Measurements from ENCODE around the gene SLF1.

SLF1 gene

DNA sequence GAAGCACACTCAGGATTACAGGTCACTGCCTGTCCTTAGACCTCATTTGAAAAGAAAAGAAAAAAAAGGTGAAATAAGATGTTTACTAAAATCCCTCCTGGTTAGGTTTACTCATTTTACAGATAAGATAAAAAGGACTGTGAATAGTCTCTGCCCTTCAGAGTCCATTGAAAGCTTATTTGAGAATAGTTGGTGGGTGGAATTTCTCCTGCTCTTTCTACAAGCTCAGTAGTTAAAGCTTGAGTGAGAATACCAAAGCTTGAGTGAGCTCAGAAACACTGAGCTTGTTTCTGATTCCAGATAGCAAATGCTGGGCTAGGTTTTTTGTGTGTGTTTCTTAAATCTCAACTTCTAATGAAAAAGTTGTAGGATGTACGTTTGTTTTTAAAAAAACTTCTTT, 106.7 kb downstream of the SLF1 start:
- DNase-seq: no peak

DNA sequence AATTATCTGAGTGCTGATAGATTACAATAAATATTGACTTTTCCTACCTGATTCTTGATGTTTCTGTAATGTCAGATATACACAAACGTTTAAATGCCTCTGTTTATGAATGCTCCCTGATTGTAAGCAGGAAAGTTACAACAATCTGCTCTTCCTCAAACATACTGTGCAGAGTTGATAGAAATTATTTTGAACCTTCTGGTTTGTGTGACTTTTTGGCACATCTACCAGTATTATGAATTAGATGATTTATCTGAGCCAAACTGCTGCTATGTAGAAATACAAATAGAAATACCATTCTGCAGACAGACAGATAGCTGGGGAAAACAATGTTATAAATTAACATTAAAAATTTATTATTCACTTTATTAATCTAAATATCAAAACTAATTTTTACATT, 113.0 kb downstream of the SLF1 start:
- DNase-seq: no peak

DNA sequence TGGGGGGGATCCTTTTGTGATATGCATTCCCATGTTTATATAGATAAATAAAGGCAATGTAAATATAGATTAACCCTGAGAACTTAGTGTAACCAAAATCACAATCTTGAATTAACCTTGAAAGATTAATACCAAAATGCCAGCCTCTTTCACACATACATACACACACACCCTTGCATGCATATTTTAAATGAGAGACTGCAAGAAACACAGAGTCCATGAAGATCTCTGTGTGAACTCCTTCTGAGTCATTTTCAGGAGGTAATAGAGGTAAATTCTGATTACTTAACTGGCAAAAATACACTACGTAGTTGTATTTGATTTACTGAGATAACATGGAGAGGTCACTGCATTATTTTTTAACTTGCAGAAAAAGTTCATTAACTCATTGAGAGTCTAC, 118.0 kb downstream of the SLF1 start:
- DNase-seq: no peak

DNA sequence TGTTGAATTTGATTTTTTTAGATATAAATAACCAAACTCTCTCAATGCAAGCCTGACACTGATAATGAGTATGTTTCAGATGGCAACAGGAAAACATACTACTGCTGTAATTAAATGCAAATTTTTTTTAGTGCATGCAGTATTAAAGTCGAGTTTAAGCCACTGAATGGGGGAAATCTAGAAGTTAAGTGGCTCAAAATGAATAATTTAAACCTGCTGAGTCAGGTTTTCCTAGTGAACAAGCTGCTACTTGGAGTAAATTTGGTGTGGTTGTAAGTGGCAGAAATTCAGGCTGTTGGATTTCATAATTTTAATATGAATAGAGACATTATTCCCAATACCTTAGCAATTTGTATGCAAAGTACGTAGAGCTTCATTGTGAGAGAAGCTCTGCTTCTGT, 121.8 kb downstream of the SLF1 start:
- no peak for DNase-seq

DNA sequence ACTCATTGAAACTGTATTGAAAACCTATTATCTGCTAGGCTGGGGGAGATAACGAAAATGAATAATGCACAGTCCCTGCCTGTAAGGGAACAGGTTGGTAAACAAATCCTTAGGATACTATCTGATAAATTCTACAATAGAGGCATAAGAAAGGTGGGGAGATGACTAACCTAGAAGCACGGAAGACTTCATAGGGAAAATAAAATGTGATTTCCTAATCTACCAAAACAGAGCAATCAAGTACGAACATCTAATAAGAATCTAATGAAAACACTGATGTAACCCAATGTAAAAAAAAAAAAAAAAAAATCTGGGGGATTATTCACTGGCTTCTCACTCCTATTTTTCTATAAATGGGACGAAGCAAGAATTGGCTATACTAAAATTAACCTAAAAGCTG, 124.4 kb downstream of the SLF1 start:
- DNase-seq: no peak

DNA sequence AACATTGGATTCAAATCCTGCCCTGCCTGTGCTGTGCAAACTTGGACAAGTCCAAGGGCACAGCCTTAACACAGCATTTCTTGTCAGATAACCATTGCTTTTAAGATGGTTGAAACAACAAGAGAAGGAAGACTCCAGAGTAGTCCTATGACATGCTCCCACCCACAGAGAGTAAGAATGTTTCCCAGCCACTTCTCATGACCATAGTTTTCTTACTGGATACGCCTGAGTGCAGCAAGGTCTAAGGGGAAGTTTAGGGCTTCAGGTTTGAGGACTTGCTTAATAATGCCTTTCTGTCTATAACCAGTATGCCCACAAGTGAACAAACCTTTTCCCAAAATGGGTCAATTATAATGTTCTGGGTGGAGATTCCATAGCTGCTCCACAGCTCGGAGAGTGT, 126.4 kb downstream of the SLF1 start:
- DNase-seq: no peak

DNA sequence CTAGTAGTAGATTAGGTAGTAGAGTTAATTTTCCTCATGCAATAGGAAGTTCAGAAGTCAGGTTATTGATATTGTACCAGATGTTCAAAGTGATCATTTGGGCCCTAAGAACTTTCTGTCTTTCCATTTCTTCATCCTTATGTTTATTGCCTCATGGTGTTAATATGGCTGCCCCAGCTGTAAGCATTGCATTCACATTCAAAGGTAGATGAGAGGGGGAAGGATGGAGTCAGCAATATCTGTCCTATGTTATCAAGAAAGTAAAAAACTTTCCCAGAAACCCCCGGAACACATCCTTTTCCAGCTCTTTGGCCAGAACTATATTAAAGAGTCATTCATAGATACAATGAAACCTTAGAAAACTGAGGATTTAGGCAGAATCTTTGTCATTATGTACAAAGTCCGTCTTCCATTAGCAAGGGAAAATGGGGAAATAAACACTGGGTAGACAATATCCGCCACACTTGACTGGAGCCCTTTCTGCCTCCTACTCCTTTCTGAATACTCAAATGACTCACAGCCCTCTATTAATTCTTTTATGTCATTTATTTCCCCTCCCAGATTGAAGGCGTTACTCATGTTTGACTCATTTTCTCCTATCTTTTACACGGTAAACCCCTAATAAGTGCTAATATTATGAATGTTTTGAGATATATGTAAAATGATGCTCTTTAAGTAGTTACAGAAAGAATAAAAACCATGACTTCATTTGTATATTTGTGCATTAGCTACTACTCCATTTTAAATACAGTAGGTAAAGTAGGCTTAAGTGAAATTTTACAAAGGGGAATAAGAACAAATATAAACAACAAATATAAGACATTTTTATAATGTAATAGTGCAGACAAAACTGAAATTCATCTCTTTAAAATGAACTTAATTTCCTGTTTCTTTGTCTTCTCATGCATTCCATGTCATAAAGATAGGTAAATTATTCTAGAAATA, 127.6 kb downstream of the SLF1 start:
- DNase-seq: no peak

DNA sequence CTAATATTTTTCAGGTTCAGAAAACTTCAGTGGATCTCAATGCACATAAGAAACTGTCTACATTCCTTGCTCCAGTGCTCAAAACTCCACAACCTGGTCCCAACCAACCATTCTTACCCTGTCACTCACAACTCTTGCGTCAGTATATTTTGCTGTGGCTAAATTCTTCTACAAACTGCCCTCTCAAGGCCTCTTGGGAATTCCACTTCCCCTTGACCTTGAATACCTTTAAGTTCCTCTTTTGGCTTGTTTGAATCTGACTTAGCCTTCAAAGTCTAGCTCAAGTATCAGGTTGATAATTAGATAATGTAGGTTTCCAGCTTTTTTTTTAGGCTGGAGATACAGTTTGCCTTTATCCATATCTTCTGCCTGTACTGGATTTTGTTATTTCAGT, 128.3 kb downstream of the SLF1 start:
- no peak for DNase-seq

Measured in NCI-H2029 (cell line).